ENCODE measurements around the gene ZNF335.

Gene ZNF335

DNA sequence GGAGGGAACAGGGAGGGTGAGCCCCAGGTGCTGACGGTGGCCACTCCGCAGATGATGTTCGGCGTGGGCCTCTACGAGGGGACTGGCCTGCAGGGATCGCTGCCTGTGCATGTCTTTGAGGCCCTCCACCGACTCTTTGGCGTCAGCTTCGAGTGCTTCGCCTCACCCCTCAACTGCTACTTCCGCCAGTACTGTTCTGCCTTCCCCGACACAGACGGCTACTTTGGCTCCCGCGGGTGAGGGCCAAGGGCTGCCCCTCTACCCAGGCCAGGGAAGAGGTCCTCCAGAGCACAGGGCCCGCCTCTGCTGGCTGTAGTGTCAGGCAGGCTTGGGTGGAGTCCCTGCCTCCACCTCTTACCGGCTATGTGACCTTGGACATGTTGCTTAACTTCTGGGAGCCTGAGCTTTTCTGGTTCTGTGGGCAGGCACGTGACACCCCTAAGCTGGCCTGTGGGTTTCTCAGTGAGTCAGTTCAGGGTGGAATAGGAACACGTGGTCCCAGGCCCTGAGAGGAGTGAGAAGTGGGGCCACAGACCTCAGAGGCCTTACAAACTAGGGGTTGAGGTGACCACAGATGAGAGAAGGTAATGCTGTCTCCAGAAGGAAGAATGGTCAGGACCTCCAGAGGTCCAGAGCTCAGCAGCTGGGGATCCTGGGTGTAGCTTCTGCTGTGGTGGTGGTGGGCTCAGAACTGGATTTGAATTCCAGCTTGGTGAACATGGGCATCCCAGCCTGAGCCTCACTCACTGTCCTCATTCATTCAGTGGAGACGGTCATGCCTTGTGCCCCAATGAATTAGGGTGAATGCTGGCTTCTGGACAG lies 25.6 kb downstream of the ZNF335 start:
- no peak for FAIRE-seq
- no peak for TF ChIP-seq PAX5 (IDR thresholded peaks at IDR 0.05; ENCODE audit: insufficient read depth, low read length, severe bottlenecking)
- TF ChIP-seq SPI1 (IDR thresholded peaks at IDR 0.05; ENCODE audit: low read depth, low read length) = no peak
- no peak for TF ChIP-seq POLR2AphosphoS5 (IDR thresholded peaks at IDR 0.05; ENCODE audit: low read depth, low read length)
- no peak for TF ChIP-seq POU2F2 (IDR thresholded peaks at IDR 0.05; ENCODE audit: low read depth, low read length)
- TF ChIP-seq TAF1 (IDR thresholded peaks at IDR 0.05; ENCODE audit: low read depth, low read length) = no peak
- no peak for TF ChIP-seq POLR2A (IDR thresholded peaks at IDR 0.05; ENCODE audit: low read depth, low read length)
- DNase-seq (ENCODE audit: insufficient read length, low spot score) = no peak

- no peak for DNase-seq (ENCODE audit: insufficient read length, low spot score)
- TF ChIP-seq SPI1 (IDR thresholded peaks at IDR 0.05; ENCODE audit: low read depth, low read length) = no peak
- no peak for TF ChIP-seq PAX5 (IDR thresholded peaks at IDR 0.05; ENCODE audit: insufficient read depth, low read length, severe bottlenecking)
- no peak for TF ChIP-seq POLR2AphosphoS5 (IDR thresholded peaks at IDR 0.05; ENCODE audit: low read depth, low read length)
- TF ChIP-seq TAF1 (IDR thresholded peaks at IDR 0.05; ENCODE audit: low read depth, low read length) = no peak
- TF ChIP-seq POU2F2 (IDR thresholded peaks at IDR 0.05; ENCODE audit: low read depth, low read length) = no peak
Observed at GRCh38 chr20:45945678-45946148, 26.3 kb downstream of the ZNF335 start.

DNA sequence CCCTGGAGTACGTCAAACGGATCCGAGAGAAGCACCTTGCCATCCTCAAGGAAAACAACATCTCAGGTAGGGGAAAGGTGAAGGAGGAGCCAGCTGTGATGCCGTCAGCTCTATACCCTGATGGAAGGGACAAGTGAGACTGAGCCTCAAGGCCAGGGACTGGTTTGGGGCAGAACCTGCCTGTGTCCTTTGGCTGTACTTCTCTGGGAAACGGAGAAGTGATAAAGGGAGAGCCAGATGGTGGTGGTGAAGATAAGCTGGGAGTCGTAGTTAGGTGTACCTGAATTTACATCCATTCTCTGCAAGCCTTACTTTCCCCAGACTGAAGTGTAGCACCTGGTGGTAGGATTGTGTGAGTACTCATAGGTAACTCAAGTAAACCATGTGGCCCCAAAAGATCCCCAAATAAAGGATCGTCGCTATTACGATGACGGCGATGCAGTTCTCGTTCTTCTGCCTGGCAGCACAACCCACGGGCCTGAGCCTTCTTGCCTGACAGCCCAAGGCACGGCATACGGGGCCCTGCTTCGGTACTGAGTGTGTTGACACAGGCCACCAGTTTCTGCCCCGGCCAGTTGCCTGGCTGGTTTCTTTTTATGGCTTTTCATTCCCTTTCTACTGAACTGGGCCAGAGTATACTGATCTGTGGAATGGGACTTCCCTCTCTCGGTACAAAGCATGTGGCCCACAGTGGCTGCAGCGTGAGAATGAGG lies 26.9 kb downstream of the ZNF335 start:
- no peak for FAIRE-seq
- TF ChIP-seq TAF1 (IDR thresholded peaks at IDR 0.05; ENCODE audit: low read depth, low read length) = no peak
- no peak for TF ChIP-seq POLR2AphosphoS5 (IDR thresholded peaks at IDR 0.05; ENCODE audit: low read depth, low read length)
- TF ChIP-seq POLR2A (IDR thresholded peaks at IDR 0.05; ENCODE audit: low read depth, low read length) = no peak; the same call in 1 of the 2 replicates
- TF ChIP-seq PAX5 (IDR thresholded peaks at IDR 0.05; ENCODE audit: insufficient read depth, low read length, severe bottlenecking) = no peak
- no peak for TF ChIP-seq SPI1 (IDR thresholded peaks at IDR 0.05; ENCODE audit: low read depth, low read length)
- no peak for TF ChIP-seq POU2F2 (IDR thresholded peaks at IDR 0.05; ENCODE audit: low read depth, low read length)
- DNase-seq (ENCODE audit: insufficient read length, low spot score) = no peak

More at GRCh38 chr20:45945678-45946148, 26.3 kb downstream of the ZNF335 start:
- no peak for FAIRE-seq

GRCh38 chr20:45944151-45944964 lies 27.6 kb downstream of the ZNF335 start:
- DNase-seq (ENCODE audit: insufficient read length, low spot score) (no peak), FAIRE-seq (no peak)
- TF ChIP-seq POU2F2 (IDR thresholded peaks at IDR 0.05; ENCODE audit: low read depth, low read length) = no peak
- TF ChIP-seq TAF1 (IDR thresholded peaks at IDR 0.05; ENCODE audit: low read depth, low read length) = no peak
- no peak for TF ChIP-seq POLR2AphosphoS5 (IDR thresholded peaks at IDR 0.05; ENCODE audit: low read depth, low read length)
- no peak for TF ChIP-seq POLR2A (IDR thresholded peaks at IDR 0.05; ENCODE audit: low read depth, low read length)
- TF ChIP-seq PAX5 (IDR thresholded peaks at IDR 0.05; ENCODE audit: insufficient read depth, low read length, severe bottlenecking) = no peak
- TF ChIP-seq SPI1 (IDR thresholded peaks at IDR 0.05; ENCODE audit: low read depth, low read length) = no peak

DNA sequence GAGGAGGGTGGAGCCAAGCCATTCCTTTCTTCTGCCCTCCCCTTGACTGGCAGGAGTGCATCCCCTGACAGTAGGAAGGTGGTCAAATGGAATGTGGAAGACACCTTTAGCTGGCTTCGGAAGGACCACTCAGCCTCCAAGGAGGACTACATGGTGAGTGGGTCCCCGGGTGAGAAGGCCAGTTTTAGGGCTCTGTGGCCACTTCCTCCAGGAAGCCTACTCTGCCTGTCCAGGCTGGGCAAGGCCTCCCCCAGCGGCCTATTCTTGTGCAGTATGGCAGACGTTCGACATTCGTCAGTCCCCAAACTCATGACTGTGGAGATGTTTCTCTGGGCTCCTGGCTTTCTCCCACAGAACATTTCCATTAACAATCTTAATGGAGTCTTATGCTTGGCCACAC lies 28.4 kb downstream of the ZNF335 start:
- TF ChIP-seq SPI1 (IDR thresholded peaks at IDR 0.05; ENCODE audit: low read depth, low read length) = no peak
- DNase-seq (ENCODE audit: insufficient read length, low spot score) = no peak
- FAIRE-seq = no peak

DNA sequence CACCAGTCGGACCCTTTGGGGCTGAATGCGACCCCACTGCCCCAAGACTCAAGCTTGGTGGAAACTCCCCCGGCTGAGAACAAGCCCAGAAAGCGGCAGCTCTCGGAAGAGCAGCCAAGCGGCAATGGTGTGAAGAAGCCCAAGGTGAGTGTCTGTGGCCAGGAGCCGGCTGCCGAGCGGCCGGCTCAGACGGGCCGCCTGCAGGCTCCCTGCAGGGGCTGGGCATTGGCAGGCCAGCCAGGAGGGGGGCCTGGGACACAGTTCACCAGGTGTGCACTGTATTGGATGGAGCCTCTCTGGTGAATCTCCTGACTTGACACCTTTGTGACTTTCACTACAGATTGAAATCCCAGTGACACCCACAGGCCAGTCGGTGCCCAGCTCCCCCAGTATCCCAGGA lies 31.5 kb downstream of the ZNF335 start:
- DNase-seq (ENCODE audit: insufficient read length, low spot score) = no peak
- FAIRE-seq = no peak
- TF ChIP-seq PAX5 (IDR thresholded peaks at IDR 0.05; ENCODE audit: insufficient read depth, low read length, severe bottlenecking) = no peak
- TF ChIP-seq POLR2A (IDR thresholded peaks at IDR 0.05; ENCODE audit: low read depth, low read length) = no peak
- TF ChIP-seq TAF1 (IDR thresholded peaks at IDR 0.05; ENCODE audit: low read depth, low read length) = no peak
- TF ChIP-seq POLR2AphosphoS5 (IDR thresholded peaks at IDR 0.05; ENCODE audit: low read depth, low read length) = no peak
- TF ChIP-seq POU2F2 (IDR thresholded peaks at IDR 0.05; ENCODE audit: low read depth, low read length) = no peak
- TF ChIP-seq SPI1 (IDR thresholded peaks at IDR 0.05; ENCODE audit: low read depth, low read length) = no peak

DNA sequence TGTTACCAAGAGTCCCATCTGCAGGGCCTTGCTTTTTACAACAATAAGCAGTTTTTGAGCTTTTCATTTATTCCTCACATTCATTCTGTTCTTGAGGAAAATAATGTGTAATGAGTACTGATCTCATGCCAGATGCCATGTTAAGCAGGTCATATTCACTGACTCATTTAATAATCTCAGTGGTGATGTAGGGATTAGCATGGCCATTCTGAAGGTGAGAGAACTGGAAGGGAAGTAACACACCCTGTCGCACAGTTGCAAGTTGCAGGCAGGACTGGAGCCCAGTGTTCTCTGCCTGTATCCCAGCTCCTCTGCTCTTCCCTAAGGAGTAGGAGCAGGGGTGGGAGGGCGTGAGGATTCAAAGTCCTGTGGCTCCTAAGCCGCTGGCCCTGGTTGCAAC lies 31.9 kb downstream of the ZNF335 start:
- DNase-seq (ENCODE audit: insufficient read length, low spot score) (no peak), FAIRE-seq (no peak)
- TF ChIP-seq POLR2AphosphoS5 (IDR thresholded peaks at IDR 0.05; ENCODE audit: low read depth, low read length) (no peak), TAF1 (IDR thresholded peaks at IDR 0.05; ENCODE audit: low read depth, low read length) (no peak)

- FAIRE-seq = no peak
- no peak for DNase-seq (ENCODE audit: insufficient read length, low spot score)
- TF ChIP-seq TAF1 (IDR thresholded peaks at IDR 0.05; ENCODE audit: low read depth, low read length) = no peak
- no peak for TF ChIP-seq POLR2AphosphoS5 (IDR thresholded peaks at IDR 0.05; ENCODE audit: low read depth, low read length)
- no peak for TF ChIP-seq POLR2A (IDR thresholded peaks at IDR 0.05; ENCODE audit: low read depth, low read length)
- TF ChIP-seq POU2F2 (IDR thresholded peaks at IDR 0.05; ENCODE audit: low read depth, low read length) = no peak
- TF ChIP-seq PAX5 (IDR thresholded peaks at IDR 0.05; ENCODE audit: insufficient read depth, low read length, severe bottlenecking) = no peak
- TF ChIP-seq SPI1 (IDR thresholded peaks at IDR 0.05; ENCODE audit: low read depth, low read length) = no peak
Observed at GRCh38 chr20:45938727-45939438, 33.1 kb downstream of the ZNF335 start.

DNA sequence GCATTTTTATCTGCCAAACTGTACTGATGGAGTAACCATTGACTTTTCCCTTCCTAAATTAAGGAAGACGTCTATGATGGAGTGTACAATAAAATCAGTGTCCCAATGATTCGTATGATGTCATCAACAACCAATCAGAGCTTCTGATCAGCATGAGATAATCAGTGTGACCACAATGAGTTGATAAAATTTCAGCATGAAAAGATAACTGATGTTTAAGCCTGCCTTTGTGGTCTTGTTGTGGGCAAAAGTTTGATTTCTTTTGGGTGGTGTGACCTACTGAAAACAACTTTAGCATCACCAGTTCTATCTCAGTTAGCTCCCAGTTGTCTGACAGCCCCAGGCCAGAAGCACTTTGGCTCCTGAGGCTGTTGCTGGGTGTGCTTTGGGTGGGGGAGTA lies 34.2 kb downstream of the ZNF335 start:
- TF ChIP-seq POU2F2 (IDR thresholded peaks at IDR 0.05; ENCODE audit: low read depth, low read length) (no peak), TAF1 (IDR thresholded peaks at IDR 0.05; ENCODE audit: low read depth, low read length) (no peak), SPI1 (IDR thresholded peaks at IDR 0.05; ENCODE audit: low read depth, low read length) (no peak), POLR2AphosphoS5 (IDR thresholded peaks at IDR 0.05; ENCODE audit: low read depth, low read length) (no peak), PAX5 (IDR thresholded peaks at IDR 0.05; ENCODE audit: insufficient read depth, low read length, severe bottlenecking) (no peak), POLR2A (IDR thresholded peaks at IDR 0.05; ENCODE audit: low read depth, low read length) (no peak)
- FAIRE-seq (no peak), DNase-seq (ENCODE audit: insufficient read length, low spot score) (no peak)
